GM21526 (cell line): ENCODE results near the gene SALL1.

Experiments used
- ATAC-seq: cut with Tn5 transposase; IDR thresholded peaks from one replicate; pipeline ENCODE4 v1.9.1; 2021; ENCODE audit warnings: moderate library complexity; ENCODE audit not compliant: unreplicated experiment, low FRiP score

SALL1 gene

GRCh38 chr16:51143196-51143977, 7.7 kb downstream of the SALL1 start:
- no peak for ATAC-seq

GRCh38 chr16:51141541-51141940, 9.5 kb downstream of the SALL1 start:
- ATAC-seq = no peak

DNA sequence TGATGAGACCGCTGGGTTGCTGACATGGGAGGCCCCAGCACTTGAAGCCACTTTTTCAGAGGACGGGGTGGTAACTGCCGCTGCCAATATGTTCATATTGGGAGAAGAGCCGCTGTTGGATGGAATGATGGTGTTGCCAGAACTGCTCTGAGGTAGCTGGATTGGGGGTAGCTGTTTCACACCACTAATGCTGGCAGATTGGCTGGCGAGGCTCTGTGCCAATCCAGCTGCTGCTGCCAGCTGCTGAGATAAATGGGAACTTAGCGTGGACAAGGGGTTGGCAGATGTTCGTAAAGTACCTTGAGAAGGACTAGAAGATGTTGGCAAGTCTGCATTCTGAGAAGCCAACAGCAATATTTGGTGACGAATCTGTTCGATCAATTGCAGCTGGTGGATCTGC, 10.0 kb downstream of the SALL1 start:
- no peak for ATAC-seq

GRCh38 chr16:51140112-51140511, 11.0 kb downstream of the SALL1 start:
- no peak for ATAC-seq

DNA sequence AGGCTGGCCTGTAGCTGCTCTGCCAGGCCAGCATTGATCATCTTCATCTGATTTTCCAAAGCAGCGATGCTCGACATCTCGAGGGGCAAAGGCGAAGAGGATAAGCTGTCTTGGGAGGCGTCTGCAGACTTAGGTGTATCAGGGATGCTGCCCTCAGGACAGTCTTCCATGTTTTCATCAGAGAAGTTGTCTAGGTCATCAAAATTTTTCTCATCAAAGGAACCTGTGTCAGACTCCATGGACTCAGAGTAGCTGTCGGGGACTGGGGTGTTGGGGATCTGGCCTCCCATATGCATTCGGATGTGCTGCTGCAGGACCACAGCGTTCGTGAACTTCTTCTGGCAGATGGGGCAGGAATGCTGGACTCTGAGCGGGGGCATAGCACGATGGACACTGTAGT, 11.5 kb downstream of the SALL1 start:
- ATAC-seq = no peak

GRCh38 chr16:51138178-51138577, 12.9 kb downstream of the SALL1 start:
- no peak for ATAC-seq

DNA sequence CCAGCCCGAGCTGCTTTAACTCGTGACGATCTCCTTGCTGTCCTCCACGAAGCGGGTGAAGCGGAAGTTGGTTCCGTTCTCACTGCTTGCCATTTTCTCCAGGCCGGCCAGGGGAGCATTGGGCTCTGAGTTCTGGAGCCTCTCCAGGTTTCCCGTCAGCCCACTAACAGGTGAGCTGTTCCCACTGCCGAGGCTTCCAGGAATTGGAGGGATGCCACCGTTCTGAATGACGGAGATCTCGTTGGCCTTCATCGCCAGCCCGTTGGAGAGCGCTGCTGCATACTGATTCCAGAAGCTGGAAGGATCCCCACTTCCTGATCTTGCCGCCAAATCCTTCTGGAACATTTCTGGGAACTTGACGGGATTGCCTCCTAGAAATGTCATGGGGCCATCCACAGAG, 14.0 kb downstream of the SALL1 start:
- no peak for ATAC-seq

DNA sequence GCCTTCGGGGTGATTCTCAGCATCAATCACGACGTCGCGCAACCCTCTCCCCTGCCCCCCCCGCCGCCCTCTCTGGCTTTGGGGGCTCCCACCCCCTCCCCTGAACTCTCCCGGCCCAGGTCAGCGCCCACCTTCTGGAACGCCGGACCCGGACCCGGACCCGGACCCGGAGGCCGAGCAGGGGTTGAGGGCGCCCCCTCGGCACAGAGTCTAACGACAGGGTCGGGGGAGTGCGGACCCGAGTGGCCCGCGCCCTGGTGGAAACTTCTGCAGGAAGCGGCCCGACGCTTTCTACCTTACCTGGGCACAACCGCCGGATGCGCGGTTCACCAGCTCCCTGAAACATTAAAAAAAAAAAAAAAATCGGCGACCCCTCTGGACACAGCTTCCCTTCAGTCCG, 16.2 kb downstream of the SALL1 start:
- ATAC-seq = no peak

GRCh38 chr16:51134269-51134812, 16.7 kb downstream of the SALL1 start:
- ATAC-seq = no peak

- ATAC-seq = no peak
These were observed 17.4 kb downstream of the SALL1 start for GRCh38 chr16:51133688-51134087.

- ATAC-seq = no peak
These were observed 17.9 kb downstream of the SALL1 start for GRCh38 chr16:51133183-51133582.

GRCh38 chr16:51132490-51133115, 18.5 kb downstream of the SALL1 start:
- ATAC-seq = no peak

GRCh38 chr16:51131619-51132018, 19.5 kb downstream of the SALL1 start:
- no peak for ATAC-seq

DNA sequence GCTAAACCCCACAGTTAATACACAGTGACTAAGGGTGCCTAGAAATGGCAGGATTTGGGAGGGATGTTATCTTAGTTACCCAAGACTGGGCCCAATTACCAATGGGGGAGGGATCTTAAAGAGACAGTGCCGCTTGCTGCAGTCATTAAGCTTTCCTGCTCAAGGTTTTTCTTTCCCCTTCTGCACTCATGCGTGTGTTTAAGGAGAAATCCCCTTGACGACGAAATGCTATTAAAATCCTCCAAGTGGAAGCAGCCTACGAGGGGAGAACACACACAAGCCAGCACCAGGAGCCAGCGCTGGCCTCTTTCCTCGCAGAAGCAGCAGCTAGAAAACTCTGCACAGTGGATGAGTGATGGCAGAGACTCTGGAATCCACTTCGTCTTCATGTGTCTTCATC, 22.0 kb downstream of the SALL1 start:
- ATAC-seq = no peak

- ATAC-seq = no peak
These were observed 25.1 kb downstream of the SALL1 start for GRCh38 chr16:51125992-51126391.

DNA sequence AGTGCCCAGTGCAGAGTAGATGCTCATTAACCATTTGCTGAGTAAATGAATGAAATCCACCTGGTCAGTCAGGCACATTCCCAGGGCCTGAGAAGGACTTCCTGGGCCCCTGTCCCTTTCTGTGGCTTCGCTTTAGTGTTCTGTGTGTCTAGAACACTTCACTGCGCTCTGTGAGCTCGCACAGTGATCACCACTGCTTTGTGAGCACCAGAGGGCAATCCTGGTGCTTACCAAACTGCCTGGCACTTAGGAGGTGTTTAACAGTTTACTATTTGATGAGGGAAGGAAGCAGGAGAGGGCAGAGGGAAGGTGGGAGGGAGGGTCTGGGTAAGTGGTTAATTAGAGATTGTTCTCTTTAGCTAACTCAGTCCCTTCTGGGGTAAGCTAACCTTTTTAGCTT, 26.2 kb downstream of the SALL1 start:
- no peak for ATAC-seq

- no peak for ATAC-seq
These were observed 29.2 kb downstream of the SALL1 start for GRCh38 chr16:51121850-51122249.

- no peak for ATAC-seq
These were observed 30.2 kb downstream of the SALL1 start for GRCh38 chr16:51120730-51121347.

DNA sequence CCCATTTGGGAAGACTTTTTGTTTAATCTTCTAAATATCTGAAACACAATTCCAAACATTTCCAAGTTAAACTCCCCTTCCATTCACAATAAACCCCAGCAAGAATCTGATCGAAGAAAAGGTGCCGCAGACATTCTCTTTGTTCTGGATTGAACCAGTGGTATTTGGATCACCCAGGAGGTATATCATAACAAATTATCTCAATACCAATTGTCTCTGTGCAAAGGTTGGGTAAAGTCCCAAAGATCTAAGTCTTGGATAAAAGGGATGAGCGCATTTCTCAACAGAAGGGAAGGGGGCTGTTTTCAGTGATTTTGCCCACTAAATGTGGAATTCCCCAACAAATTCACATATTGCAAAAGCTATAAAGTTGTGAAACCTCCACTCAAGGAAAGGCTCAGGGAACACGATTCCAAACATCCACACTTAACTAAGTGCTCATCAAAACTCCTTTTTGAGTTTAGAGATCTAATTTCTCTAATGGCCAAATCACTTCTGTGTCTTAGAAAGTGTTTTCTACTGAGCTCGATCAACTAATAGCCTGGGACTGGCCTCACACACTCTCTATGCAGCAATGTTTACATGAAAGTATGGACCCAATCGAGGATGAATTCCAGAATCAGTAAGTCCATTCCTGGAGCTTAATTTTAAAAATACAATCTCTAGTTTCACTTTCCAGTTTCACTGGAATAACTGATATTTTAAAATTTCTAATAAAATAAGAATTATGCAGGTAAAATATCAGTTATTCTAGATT, 30.9 kb downstream of the SALL1 start:
- ATAC-seq = no peak

GRCh38 chr16:51119556-51119955, 31.5 kb downstream of the SALL1 start:
- no peak for ATAC-seq

- ATAC-seq = no peak
These were observed 34.7 kb downstream of the SALL1 start for GRCh38 chr16:51116353-51116752.
